SH-SY5Y (cell line): ENCODE data around the gene OXNAD1.

Experiments
- GATA2 ChIP-seq: IDR thresholded peaks from 2 replicates; pipeline ENCODE4 v1.6.1; 2011; ENCODE audit warnings: mild to moderate bottlenecking, low read depth, low read length
- GATA3 ChIP-seq: IDR thresholded peaks from 2 replicates; pipeline ENCODE4 v1.6.1; 2011; ENCODE audit warnings: low read depth, mild to moderate bottlenecking, low read length, moderate library complexity

OXNAD1 gene

DNA sequence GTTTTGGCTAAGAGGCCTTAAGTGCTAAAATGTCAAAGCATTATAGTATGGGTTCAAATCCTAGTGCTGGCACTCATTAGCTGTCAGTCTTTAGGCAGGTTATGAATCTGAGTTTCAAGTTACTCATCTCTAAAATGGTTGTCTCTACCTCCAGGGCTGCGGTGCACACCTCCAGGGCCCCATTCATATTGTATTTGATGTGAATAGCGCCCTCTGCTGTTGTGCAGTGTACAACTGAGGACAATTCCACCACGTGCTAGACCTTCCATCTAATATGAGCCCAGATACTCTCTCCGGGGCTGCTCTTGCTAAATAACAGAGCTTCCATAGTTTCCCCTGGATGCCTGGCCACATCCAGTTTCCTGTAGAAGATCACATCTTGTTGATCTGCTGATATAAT, 54.3 kb downstream of the OXNAD1 start:
- no peak for TF ChIP-seq GATA2
- TF ChIP-seq GATA3, result no peak

GRCh38 chr3:16319723-16320122, 54.7 kb downstream of the OXNAD1 start:
- no peak for TF ChIP-seq GATA3
- no peak for TF ChIP-seq GATA2

GRCh38 chr3:16320711-16321110, 55.7 kb downstream of the OXNAD1 start:
- TF ChIP-seq GATA3 (no peak), GATA2 (no peak)

GRCh38 chr3:16322189-16322588, 57.2 kb downstream of the OXNAD1 start:
- TF ChIP-seq GATA3 (no peak), GATA2 (no peak)

DNA sequence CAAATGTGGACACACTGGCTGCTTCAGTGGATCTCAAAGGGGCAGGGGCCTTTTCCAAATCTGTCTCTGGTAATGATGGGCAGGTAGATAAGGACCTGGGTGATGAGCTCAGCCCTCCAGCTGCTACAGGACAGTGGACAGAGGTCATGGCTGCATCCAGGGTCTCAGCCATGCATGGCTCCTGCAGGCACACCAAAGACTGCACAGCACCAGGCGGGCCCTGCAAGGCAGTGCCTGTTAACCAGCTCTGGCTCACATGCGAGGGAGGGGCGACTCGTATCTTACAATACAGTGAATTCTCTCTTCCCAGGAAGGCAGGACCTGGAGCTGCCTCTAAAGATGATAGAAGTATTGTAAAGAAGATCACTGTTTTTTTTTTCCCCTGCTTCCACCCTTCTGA, 58.7 kb downstream of the OXNAD1 start:
- TF ChIP-seq GATA2 (no peak), GATA3 (no peak)

DNA sequence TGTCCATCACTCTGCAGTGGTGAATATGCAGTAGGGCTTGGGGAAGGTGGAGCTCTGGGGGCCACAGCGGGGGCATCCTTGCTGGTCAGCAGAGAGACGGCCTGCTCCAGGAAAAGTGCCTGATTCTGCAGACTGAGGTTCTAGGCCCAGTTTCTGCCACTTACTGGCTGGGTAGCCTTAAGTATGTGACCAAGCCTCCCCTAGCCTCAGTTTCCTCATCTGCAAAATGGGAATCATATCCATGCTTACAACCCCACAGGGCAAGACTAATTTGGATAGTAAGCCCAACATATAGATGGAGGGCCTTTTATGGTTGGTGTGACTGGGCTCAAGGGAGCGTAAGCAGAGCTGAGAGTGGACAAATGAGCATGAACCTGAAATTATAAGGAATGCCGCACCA, 60.8 kb downstream of the OXNAD1 start:
- TF ChIP-seq GATA2, result no peak
- no peak for TF ChIP-seq GATA3

DNA sequence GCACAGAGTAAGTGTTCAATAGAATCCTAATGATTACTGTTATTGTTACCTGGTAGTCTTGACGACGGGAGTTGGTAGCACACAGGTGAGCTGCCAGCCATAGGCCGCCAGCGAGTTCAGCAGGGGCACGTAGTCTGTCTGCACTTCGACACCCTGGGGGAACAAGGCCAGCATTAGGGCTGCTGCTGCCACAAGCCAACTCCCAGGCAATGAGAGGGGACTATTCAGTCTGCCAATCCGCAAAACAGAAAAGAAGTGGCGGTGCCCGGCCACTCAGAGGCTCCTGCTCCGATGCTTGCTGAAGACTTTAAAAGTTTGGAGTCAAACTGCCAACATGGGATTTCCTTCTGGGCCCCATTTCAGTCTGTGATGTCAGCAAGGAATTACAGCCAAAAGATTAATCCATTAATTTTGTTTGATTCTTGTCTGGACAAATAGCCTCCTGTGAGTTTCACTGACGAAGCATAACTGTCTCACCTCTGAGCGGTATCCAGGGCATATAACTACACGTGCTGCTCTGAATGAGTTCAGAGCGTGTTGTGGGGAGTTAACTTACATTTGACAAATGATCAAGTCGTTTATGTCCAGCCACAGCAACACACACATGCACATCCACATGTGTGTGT, 61.8 kb downstream of the OXNAD1 start:
- TF ChIP-seq GATA3 (no peak), GATA2 (no peak)

DNA sequence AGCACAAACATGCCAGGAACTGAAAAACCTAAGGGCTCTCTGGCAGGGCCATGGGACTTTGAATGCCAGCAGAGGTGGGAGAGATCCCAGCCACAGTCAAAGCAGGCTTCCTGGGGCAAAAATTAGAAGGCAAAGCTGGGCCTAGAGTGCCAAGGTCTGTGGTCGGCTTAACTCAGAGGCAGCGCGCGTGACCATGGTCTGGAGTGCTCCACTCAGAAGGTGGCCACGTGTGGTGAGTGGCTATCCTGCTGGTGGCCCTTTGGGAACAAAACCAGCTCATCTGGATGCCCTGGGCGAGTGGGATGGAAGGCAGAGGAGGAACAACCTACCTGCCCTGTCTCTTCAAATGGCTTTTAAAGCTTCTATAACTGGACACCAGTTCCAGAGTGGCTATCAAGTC, 63.1 kb downstream of the OXNAD1 start:
- TF ChIP-seq GATA3 (no peak), GATA2 (no peak)

DNA sequence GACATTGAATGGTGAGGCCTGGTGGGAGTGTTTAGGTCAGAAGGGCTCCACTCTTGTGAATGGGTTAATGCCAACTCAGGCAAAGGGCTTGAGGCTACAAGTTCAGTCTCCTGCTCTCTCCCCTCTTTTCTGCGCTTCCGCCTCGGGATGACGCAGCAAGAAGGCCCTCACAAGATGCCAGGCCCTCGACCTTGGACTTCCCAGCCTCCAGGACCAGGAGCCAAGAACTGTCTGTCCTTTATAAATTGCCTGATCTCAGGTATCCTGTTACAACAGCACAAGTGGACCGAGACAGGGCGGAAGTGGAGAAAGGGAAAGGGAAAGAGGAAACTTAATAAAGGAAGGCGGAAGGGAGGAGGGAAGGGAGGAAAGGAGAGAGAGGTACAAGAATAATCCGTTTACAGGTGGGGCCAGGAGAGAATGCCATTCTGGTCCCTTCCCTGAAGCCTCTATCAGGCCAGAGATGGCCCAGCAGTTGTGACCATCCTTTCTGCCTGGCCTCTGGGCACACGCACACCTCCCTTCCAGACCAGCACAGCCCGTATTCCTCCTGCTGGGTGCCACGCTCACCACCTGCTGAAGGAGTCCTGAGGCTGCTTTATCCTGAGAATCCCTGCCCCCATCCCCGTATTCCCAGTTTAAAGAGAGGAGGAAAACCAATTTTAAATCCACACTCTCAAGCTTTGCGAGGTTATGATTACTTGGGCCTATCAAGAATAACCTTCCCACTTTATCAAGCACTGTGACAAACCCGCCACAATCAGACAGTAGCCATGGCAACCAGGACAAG, 64.2 kb downstream of the OXNAD1 start:
- TF ChIP-seq GATA2, result no peak
- TF ChIP-seq GATA3, result no peak

- TF ChIP-seq GATA2, result no peak
- no peak for TF ChIP-seq GATA3
Observed at GRCh38 chr3:16329826-16330129, 64.8 kb downstream of the OXNAD1 start.

GRCh38 chr3:16330351-16330750, 65.3 kb downstream of the OXNAD1 start:
- no peak for TF ChIP-seq GATA2
- no peak for TF ChIP-seq GATA3

DNA sequence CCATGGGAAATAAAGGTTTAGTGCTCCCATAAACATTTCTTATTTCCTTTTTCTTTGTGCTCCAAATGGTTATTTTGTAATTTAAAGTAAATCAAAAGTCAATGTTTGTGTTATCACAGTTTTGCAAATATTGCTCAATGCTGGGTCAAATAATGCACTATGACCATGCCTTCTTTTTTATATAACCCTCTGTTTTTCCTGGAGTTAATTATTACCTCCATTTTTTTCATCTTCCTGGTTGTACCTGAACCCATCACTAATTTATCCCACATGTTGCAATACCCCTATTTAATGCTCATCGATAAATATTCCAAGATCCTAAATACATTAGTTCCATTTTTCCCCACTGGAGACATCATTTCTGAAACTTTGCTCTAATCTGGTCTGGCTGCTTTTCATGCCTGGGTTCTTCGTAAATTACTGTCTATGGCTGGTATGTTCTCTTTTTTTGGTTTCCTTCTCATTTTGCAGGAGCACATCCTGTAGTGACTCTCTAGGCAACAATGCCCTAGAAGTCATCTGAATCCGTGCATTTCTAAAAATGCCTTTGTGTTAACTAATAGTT, 66.4 kb downstream of the OXNAD1 start:
- TF ChIP-seq GATA2, result no peak
- no peak for TF ChIP-seq GATA3

DNA sequence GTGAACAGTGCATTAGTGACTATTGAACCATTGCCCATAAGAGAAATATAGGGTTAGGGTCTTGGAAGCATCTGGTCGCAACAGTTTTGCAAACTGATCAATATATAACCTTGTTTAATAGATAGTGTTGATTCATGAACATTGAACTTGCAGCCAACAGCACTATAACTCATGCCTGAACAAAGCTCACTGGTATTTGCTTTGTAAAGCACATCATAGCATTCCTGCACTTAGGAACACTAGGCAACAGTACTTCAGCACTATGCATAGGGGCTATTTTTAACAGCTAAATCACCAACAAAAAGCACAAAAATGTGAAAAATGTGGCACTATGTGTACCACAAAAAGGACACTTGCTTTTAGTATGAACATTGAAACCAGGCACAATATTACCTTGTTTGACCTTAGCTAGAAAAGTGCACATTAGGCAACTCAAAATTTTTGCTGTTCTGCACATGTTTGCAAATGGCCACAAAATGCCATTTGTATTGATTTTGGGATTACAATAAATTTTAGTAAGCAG, 68.0 kb downstream of the OXNAD1 start:
- TF ChIP-seq GATA3, result no peak
- TF ChIP-seq GATA2, result no peak

DNA sequence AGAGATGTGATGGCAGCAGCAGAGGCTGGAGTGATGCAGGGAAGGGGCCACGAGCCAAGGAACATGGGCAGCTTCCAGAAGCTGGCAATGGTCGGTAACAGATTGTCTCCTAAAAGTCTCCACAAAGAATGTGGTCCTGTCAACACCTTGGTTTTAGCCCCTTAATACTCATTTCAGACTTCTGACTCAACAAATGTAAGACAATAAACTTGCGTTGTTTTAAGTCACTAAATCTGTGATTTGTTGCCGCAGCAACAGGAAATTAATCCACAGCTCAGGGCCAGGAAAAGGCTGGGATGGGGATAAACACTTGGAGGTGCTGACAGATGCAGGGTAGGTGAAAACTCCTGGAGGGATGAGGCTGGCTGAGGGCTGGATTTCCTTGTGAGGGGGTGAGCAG, 69.9 kb downstream of the OXNAD1 start:
- TF ChIP-seq GATA3 (no peak), GATA2 (no peak)

- TF ChIP-seq GATA3 (no peak), GATA2 (no peak)
Observed at GRCh38 chr3:16335333-16335732, 70.3 kb downstream of the OXNAD1 start.
